Measurements from ENCODE around the gene LTB4R.

DNA sequence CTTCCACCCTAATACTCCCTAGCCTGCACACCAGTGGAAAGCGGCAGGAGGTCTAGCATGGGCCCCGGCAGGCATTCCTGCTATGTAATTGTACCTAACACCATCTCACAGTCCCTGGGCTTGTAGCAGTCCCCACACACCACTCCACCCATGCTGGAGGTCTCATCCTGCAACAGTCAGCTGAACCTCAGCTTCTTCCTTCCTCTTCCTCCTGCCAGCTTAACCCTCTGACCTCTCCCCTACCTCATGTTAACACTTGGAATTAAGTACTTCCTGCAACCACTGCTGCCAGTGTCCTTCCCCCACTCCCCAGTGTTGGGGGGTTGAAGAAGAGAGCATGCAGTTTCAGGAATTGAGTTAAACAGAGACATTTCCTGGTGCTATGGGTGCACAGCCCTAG is 16.0 kb downstream of the LTB4R start:
- TF ChIP-seq POLR2AphosphoS5 (IDR thresholded peaks at IDR 0.05): no peak
- no peak for TF ChIP-seq CTCF (IDR thresholded peaks at IDR 0.05)
- no peak for TF ChIP-seq POLR2A (IDR thresholded peaks at IDR 0.05)

Data from prostate gland (tissue), 2 donors.